Activated CD8-positive, alpha-beta T cell treated with anti-CD3 and anti-CD28 coated beads for 36 hours (primary cell): ENCODE data around the gene LBHD2. TPM values are rescaled to one million over a fixed set of nuclear protein-coding genes. Genes with fewer than 3 reads are reported as not detected.

Experiments
- ATAC-seq: fragments of 200-7000 bp; cut with Tn5 transposase; one replicate; pipeline ENCODE4 v1.10.0; 2021; ENCODE audit warnings: mild to moderate bottlenecking, moderate library complexity
- CTCF ChIA-PET: fragments of 350-600 bp; sonication (Branson Sonifier 250); formaldehyde crosslinking; loops from one replicate; lab custom pipeline; 2021; ENCODE audit warnings: antibody characterized with exemption; lab: Charles Lee
- POLR2A ChIA-PET: fragments of 350-600 bp; sonication (Branson Sonifier 250); formaldehyde crosslinking; loops from one replicate; lab custom pipeline; 2021; ENCODE audit warnings: antibody characterized with exemption; lab: Charles Lee
- DNase-seq: peaks from one replicate; pipeline ENCODE4 v3.0.0-alpha.2; 2020
- H3K27ac Mint-ChIP-seq: one replicate; pipeline ENCODE4 v1.8.0; 2021; ENCODE audit warnings: mild to moderate bottlenecking, mixed read lengths
- H3K27me3 Mint-ChIP-seq: one replicate; pipeline ENCODE4 v1.8.0; 2021; ENCODE audit warnings: mixed read lengths
- H3K36me3 Mint-ChIP-seq: one replicate; pipeline ENCODE4 v1.8.0; 2021; ENCODE audit warnings: low read depth, mixed read lengths
- H3K4me1 Mint-ChIP-seq: one replicate; pipeline ENCODE4 v1.8.0; 2021; ENCODE audit warnings: low read depth, mixed read lengths
- H3K4me3 Mint-ChIP-seq: one replicate; pipeline ENCODE4 v1.8.0; 2021; ENCODE audit warnings: mild to moderate bottlenecking, moderate library complexity, mixed read lengths
- H3K9me3 Mint-ChIP-seq: one replicate; pipeline ENCODE4 v1.8.0; 2021; ENCODE audit warnings: mixed read lengths
- CTCF ChIP-seq: fragments of 200-600 bp; IDR thresholded peaks from one replicate; pipeline ENCODE4 v1.8.0; 2022; ENCODE audit warnings: antibody characterized with exemption, mild to moderate bottlenecking
- intact Hi-C: fragments of 100-400 bp; cut with micrococcal nuclease; formaldehyde crosslinking; loops from one replicate; pipeline ENCODE4 v1.10.0; 2022
- total RNA-seq, 2 experiments: library from RNA; stranded (reverse); gene quantifications; one replicate each; pipeline ENCODE4 v1.2.3, GENCODE V29; 2021

The LBHD2 gene
- total RNA-seq, 2 experiments from 2014 or later, result not detected

GRCh38 chr14:103101257-103101962, 17.4 kb downstream of the LBHD2 start:
- H3K9me3 Mint-ChIP-seq, result no peaks in the 10 kb centered on the region
- no peak overlapping the region for H3K27ac Mint-ChIP-seq
- no peak for ATAC-seq
- no peaks in the 10 kb centered on the region for H3K36me3 Mint-ChIP-seq
- peaks cover 4% of the 10 kb centered on the region for H3K4me1 Mint-ChIP-seq
- intact Hi-C loops, result loop anchor here (10.0 kb wide), 1 partner anchor 193 kb away; no protein-coding TSS in a partner anchor
- H3K27me3 Mint-ChIP-seq, result peaks cover 23% of the 10 kb centered on the region
- no peak overlapping the region for H3K4me3 Mint-ChIP-seq
- TF ChIP-seq CTCF, result no peak
- CTCF ChIA-PET, result interaction anchor here (1.4 to 1.8 kb wide), 3 partner anchors 39 to 191 kb away, joined by 3 to 5 read pairs (median 4); no protein-coding TSS in a partner anchor
- DNase-seq, result no peak
- POLR2A ChIA-PET, result no interaction called here

GRCh38 chr14:103101963-103102688, 18.1 kb downstream of the LBHD2 start:
- ChIA-PET CTCF (interaction anchor here (1.3 to 1.8 kb wide), 3 partner anchors 23 to 40 kb away, joined by 3 to 5 read pairs (median 4); no protein-coding TSS in a partner anchor), POLR2A (no interaction called here)
- no peaks in the 10 kb centered on the region for H3K36me3 Mint-ChIP-seq
- intact Hi-C loops, result loop anchor here (10.0 kb wide), 1 partner anchor 193 kb away; no protein-coding TSS in a partner anchor
- DNase-seq, result no peak
- ATAC-seq, result no peak
- H3K27me3 Mint-ChIP-seq, result peaks cover 23% of the 10 kb centered on the region
- no peak overlapping the region for H3K4me3 Mint-ChIP-seq
- peaks cover 4% of the 10 kb centered on the region for H3K4me1 Mint-ChIP-seq
- no peak overlapping the region for H3K27ac Mint-ChIP-seq
- no peaks in the 10 kb centered on the region for H3K9me3 Mint-ChIP-seq
- TF ChIP-seq CTCF, result no peak

GRCh38 chr14:103102689-103103260, 18.8 kb downstream of the LBHD2 start:
- Mint-ChIP-seq H3K9me3 (no peaks in the 10 kb centered on the region), H3K4me1 (peaks cover 4% of the 10 kb centered on the region), H3K27me3 (peaks cover 22% of the 10 kb centered on the region), H3K36me3 (no peaks in the 10 kb centered on the region), H3K27ac (no peak overlapping the region), H3K4me3 (no peak overlapping the region)
- no peak for TF ChIP-seq CTCF
- CTCF ChIA-PET, result interaction anchor here (0.7 to 1.8 kb wide), 5 partner anchors 23 to 191 kb away, joined by 3 to 5 read pairs (median 4); no protein-coding TSS in a partner anchor
- DNase-seq, result no peak
- POLR2A ChIA-PET, result interaction anchor here (1.4 kb wide), 1 partner anchor 233 kb away, joined by 6 read pairs; no protein-coding TSS in a partner anchor
- intact Hi-C loops, result loop anchor here (10.0 kb wide), 1 partner anchor 192 kb away; no protein-coding TSS in a partner anchor
- no peak for ATAC-seq

GRCh38 chr14:103103461-103104388, 19.7 kb downstream of the LBHD2 start:
- no peaks in the 10 kb centered on the region for H3K36me3 Mint-ChIP-seq
- no peak for DNase-seq
- CTCF ChIA-PET, result interaction anchor here (0.7 to 3.1 kb wide), 17 partner anchors 9 to 553 kb away, joined by 3 to 47 read pairs (median 5); partner anchors contain the start of gene EXOC3L4
- intact Hi-C loops, result loop anchor here (10.0 kb wide), 1 partner anchor 191 kb away; no protein-coding TSS in a partner anchor
- H3K27me3 Mint-ChIP-seq, result peaks cover 22% of the 10 kb centered on the region
- no peaks in the 10 kb centered on the region for H3K9me3 Mint-ChIP-seq
- H3K4me3 Mint-ChIP-seq, result no peak overlapping the region
- peaks cover 5% of the 10 kb centered on the region for H3K4me1 Mint-ChIP-seq
- no peak overlapping the region for H3K27ac Mint-ChIP-seq
- TF ChIP-seq CTCF, result no peak
- POLR2A ChIA-PET, result interaction anchor here (1.4 kb wide), 1 partner anchor 232 kb away, joined by 6 read pairs; no protein-coding TSS in a partner anchor
- no peak for ATAC-seq
